GM19193 (cell line): Measurements from ENCODE around the gene PAFAH1B2.

Experiments
- POLR2A ChIP-seq: IDR thresholded peaks from 4 replicates; pipeline ENCODE4 v1.6.1; 2011; ENCODE audit not compliant: insufficient read depth, insufficient read length; ENCODE audit errors: extremely low read depth

Gene PAFAH1B2

GRCh38 chr11:117191680-117192400 lies 47.8 kb downstream of the PAFAH1B2 start:
- no peak for TF ChIP-seq POLR2A

- no peak for TF ChIP-seq POLR2A
Measured at GRCh38 chr11:117192401-117192875, 48.4 kb downstream of the PAFAH1B2 start.

DNA sequence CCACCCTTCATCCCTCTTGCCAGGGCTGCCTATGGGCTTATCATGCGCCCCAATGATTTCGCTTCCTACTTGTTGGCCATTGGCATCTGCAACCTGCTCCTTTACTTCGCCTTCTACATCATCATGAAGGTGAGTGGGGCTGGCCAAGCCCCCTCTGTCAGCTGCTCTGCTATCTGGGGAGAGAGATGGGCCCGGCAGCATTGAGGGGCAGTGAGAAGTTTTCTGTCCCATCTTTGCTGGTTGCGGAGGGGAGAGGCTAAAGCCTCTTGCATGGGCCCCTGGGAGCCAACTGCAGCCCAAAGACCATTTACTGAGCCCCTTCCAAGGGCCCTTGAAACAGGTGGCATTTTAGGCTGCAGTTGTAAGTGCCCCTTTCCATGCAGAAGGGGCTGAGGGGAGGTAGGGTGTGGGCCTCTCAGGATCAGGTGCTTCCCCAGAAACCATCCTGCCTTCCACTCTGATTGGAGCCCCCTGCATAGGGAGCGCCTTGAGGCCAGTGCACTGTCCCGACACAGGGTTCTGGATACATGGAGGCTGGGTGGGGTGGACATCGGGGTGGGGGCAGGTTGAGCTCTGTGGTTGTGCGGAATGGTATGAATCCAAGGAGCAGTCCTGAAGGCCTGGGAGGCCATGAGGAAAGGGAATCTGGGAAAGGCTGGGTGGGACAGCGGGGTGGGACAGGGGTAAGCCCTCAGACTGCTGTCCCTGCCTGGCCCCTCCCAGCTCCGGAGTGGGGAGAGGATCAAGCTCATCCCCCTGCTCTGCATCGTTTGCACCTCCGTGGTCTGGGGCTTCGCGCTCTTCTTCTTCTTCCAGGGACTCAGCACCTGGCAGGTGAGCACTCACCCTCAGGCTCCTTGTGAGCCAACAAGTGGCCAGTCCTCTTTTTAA lies 49.3 kb downstream of the PAFAH1B2 start:
- no peak for TF ChIP-seq POLR2A

GRCh38 chr11:117194267-117194666 lies 50.2 kb downstream of the PAFAH1B2 start:
- no peak for TF ChIP-seq POLR2A

GRCh38 chr11:117195258-117195657 lies 51.2 kb downstream of the PAFAH1B2 start:
- TF ChIP-seq POLR2A = no peak

DNA sequence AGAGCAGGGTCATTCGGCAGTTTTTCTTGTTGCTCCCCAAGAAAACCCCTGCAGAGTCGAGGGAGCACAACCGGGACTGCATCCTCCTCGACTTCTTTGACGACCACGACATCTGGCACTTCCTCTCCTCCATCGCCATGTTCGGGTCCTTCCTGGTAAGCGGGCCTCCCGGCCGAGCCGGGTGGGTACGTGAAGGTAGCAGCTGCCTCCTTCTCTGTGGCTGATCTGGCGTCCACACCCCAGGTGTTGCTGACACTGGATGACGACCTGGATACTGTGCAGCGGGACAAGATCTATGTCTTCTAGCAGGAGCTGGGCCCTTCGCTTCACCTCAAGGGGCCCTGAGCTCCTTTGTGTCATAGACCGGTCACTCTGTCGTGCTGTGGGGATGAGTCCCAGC lies 51.7 kb downstream of the PAFAH1B2 start:
- TF ChIP-seq POLR2A = no peak

DNA sequence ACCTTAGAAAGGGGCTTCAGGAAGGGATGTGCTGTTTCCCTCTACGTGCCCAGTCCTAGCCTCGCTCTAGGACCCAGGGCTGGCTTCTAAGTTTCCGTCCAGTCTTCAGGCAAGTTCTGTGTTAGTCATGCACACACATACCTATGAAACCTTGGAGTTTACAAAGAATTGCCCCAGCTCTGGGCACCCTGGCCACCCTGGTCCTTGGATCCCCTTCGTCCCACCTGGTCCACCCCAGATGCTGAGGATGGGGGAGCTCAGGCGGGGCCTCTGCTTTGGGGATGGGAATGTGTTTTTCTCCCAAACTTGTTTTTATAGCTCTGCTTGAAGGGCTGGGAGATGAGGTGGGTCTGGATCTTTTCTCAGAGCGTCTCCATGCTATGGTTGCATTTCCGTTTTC lies 52.9 kb downstream of the PAFAH1B2 start:
- TF ChIP-seq POLR2A = no peak

- TF ChIP-seq POLR2A = no peak
Measured at GRCh38 chr11:117197516-117198456, 53.7 kb downstream of the PAFAH1B2 start.

DNA sequence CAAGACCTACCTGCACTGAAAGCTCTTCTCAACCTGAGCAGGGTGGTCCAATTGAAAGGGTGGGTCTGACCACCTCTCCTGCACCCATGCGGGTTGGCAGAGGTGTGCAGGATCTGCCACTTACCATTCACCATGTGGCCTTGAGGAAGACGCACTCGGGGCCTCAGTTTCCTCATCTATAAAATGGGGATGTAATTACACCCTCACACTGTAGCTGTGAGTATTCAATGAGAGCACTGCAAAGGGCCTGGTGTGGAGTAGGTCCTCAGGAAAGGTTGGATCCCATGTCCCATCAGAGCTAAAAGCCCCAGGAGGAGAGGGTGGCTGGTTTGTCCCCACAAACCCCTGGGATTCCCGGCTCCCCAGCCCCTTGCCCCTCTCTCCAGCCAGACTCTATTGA lies 54.5 kb downstream of the PAFAH1B2 start:
- TF ChIP-seq POLR2A = no peak

GRCh38 chr11:117199053-117199915 lies 55.2 kb downstream of the PAFAH1B2 start, which contains the start of gene TAGLN:
TAGLN (plus strand) TSS chr11:117199370; CDS start chr11:117203014, 3,644 bp downstream.
- TF ChIP-seq POLR2A = peak; percentile 8

DNA sequence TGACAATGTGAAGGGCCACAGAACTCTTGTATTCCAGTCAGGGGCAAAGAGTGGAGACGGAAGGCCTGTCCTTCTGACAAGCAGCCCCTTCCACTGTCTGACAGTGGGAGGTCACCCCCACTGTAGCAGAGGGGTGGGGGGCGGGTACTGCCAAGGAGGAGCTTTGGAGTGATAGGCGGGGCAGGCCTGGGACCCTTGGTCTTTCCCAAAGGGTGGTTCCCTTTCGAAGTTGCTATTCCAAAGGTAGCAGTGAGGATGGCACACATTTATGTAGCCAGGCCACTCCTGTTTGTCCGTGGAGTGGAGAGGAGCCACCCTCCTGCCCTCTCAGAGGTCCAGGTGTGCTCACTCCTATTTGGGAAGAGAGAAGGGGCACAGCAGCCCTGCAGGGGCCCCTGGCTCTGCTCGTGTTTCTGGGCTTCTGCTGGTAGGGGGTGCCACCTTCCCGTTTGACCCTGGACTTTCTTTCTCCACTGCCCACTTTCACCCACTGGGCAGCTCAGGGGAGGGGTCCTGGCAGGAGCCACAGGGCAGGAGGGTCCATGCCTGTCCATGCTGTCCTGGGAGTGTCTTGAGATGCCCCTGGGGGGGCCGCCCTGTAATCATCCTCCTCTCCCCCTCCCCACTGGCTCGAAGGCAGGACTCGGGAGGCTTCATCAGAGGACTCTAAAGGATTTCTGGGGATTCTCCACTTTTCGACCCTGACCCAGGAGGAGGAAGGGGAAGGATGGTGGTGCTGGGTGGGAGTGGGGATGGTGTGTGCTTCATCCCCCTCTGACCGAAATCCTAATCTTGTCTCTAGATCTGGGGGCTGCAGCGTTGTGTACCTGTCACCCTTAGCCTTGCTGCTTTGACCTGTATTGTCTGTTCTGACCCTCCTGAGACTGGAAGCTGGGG lies 56.1 kb downstream of the PAFAH1B2 start:
- TF ChIP-seq POLR2A = peak; percentile 10

DNA sequence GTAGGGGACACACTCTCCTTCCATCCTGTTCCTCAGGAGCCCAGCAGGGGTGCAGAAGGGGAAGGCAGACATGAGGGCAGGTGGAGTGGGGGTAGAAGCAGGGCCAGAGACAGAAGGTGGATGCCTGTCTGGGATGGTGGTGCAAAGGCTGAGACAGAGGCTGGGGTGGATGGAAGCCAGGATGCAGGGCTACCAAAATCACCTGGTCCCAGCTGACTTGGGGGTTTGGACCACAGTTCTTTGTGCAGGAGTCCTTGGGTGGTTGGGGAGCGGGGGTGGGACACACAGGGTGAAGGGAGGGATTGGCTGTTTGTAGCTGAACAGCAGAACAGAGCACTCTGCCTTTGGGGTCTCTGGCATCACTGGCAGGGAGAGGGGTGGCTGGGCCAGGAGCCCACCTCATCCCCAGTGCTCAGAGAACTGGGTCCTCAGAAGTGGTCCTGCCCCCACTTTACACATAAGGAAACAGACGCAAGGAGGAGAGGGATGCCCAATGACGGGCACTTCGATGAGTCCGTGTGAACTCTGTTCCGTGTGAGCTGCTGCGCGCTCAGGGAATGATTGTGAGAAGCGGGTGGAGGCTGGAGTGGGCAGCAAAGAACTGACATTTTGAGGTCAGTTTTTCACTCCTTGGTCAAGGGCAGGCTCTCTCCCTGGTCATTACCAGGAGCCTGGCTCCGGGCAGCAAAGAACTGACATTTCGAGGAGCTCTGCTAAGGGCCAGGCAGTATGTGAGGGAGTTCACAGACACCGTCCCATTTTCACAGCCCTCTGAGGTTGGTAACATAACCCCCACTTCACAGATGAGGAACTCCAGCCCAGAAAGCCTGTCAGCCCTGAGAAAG lies 56.9 kb downstream of the PAFAH1B2 start:
- TF ChIP-seq POLR2A = no peak
